WTC11 (cell line): Measurements from ENCODE around the gene LAP3. TPM values are rescaled to one million over a fixed set of nuclear protein-coding genes. Genes with fewer than 3 reads are reported as not detected.

ENCODE experiments used
- ATAC-seq: fragments of 200-7000 bp; cut with Tn5 transposase; 2 replicates; pipeline ENCODE4 v1.10.0; 2021; ENCODE audit warnings: mild to moderate bottlenecking, moderate library complexity
- CTCF ChIA-PET: fragments of 300-600 bp; sonication (Branson Sonifier 250); formaldehyde crosslinking; loops from one replicate; lab custom pipeline; 2021; ENCODE audit warnings: antibody characterized with exemption; lab: Charles Lee
- POLR2A ChIA-PET: fragments of 350-600 bp; sonication (Branson Sonifier 250); formaldehyde crosslinking; loops from one replicate; lab custom pipeline; 2021; ENCODE audit warnings: antibody characterized with exemption; lab: Charles Lee
- DNase-seq: peaks from one replicate; pipeline ENCODE4 v3.0.0; 2021; ENCODE audit warnings: low spot score
- H3K27ac Mint-ChIP-seq: 2 replicates; pipeline ENCODE4 v1.8.0; 2021; ENCODE audit warnings: mixed read lengths
- H3K27me3 Mint-ChIP-seq: 2 replicates; pipeline ENCODE4 v1.8.0; 2021; ENCODE audit warnings: low read depth, mild to moderate bottlenecking, moderate library complexity, mixed read lengths
- H3K36me3 Mint-ChIP-seq: 2 replicates; pipeline ENCODE4 v1.8.0; 2021; ENCODE audit warnings: mixed read lengths
- H3K4me1 Mint-ChIP-seq: 2 replicates; pipeline ENCODE4 v1.8.0; 2022; ENCODE audit warnings: mixed read lengths
- H3K4me3 Mint-ChIP-seq: 2 replicates; pipeline ENCODE4 v1.8.0; 2021; ENCODE audit warnings: mild to moderate bottlenecking, moderate library complexity, mixed read lengths
- H3K9me3 Mint-ChIP-seq: 2 replicates; pipeline ENCODE4 v1.8.0; 2021; ENCODE audit warnings: mixed read lengths
- CBFB ChIP-seq: sonication (generic); formaldehyde crosslinking; IDR thresholded peaks from 2 replicates; pipeline ENCODE4 v1.8.1; 2022; ENCODE audit warnings: mild to moderate bottlenecking, low read depth, missing genetic modification reagents
- CTCF ChIP-seq: fragments of 200-600 bp; IDR thresholded peaks from 2 replicates; pipeline ENCODE4 v1.8.0; 2022; ENCODE audit warnings: antibody characterized with exemption
- FOXJ3 ChIP-seq: sonication (generic); formaldehyde crosslinking; IDR thresholded peaks from 2 replicates; pipeline ENCODE4 v1.9.0; 2021; ENCODE audit warnings: missing genetic modification reagents, mild to moderate bottlenecking, borderline replicate concordance
- GTF2I ChIP-seq: fragments of 250-450 bp; sonication (Bioruptor Pico); conservative IDR thresholded peaks from 2 replicates; pipeline ENCODE4 v1.4.0; 2021; ENCODE audit warnings: mild to moderate bottlenecking
- HMGA2 ChIP-seq: fragments of 250-450 bp; sonication (Bioruptor Pico); IDR thresholded peaks from 2 replicates; pipeline ENCODE4 v1.4.0; 2021; ENCODE audit warnings: mild to moderate bottlenecking, moderate library complexity
- MAX ChIP-seq: sonication (generic); formaldehyde crosslinking; IDR thresholded peaks from 2 replicates; pipeline ENCODE4 v1.8.0; 2022; ENCODE audit warnings: mild to moderate bottlenecking, missing genetic modification reagents
- MYBL2 ChIP-seq: sonication (generic); formaldehyde crosslinking; IDR thresholded peaks from 2 replicates; pipeline ENCODE4 v1.8.1; 2023; ENCODE audit warnings: mild to moderate bottlenecking, moderate library complexity, missing genetic modification reagents
- NR3C1 ChIP-seq: sonication (generic); formaldehyde crosslinking; conservative IDR thresholded peaks from 2 replicates; pipeline ENCODE4 v1.8.1; 2023; ENCODE audit warnings: low read depth, mild to moderate bottlenecking, missing genetic modification reagents
- OVOL2 ChIP-seq: fragments of 250-450 bp; sonication (Bioruptor Pico); IDR thresholded peaks from 2 replicates; pipeline ENCODE4 v1.9.0; 2021; ENCODE audit warnings: mild to moderate bottlenecking, borderline replicate concordance
- RELA ChIP-seq: sonication (generic); formaldehyde crosslinking; IDR thresholded peaks from 2 replicates; pipeline ENCODE4 v1.8.1; 2022; ENCODE audit warnings: missing genetic modification reagents, mild to moderate bottlenecking, borderline replicate concordance
- STAT6 ChIP-seq: sonication (generic); formaldehyde crosslinking; conservative IDR thresholded peaks from 2 replicates; pipeline ENCODE4 v1.8.1; 2023; ENCODE audit warnings: mild to moderate bottlenecking, low read depth, missing genetic modification reagents, moderate library complexity
- ZBTB21 ChIP-seq: sonication (generic); formaldehyde crosslinking; IDR thresholded peaks from 2 replicates; pipeline ENCODE4 v1.8.1; 2023; ENCODE audit warnings: mild to moderate bottlenecking, missing genetic modification reagents, borderline replicate concordance
- ZNF219 ChIP-seq: sonication (generic); formaldehyde crosslinking; IDR thresholded peaks from 2 replicates; pipeline ENCODE4 v1.8.0; 2023; ENCODE audit warnings: missing genetic modification reagents, mild to moderate bottlenecking, borderline replicate concordance
- ZNF425 ChIP-seq: fragments of 250-450 bp; sonication (Bioruptor Pico); conservative IDR thresholded peaks from 2 replicates; pipeline ENCODE4 v1.9.0; 2021; ENCODE audit warnings: mild to moderate bottlenecking
- total RNA-seq: library from RNA; stranded (reverse); gene quantifications from 3 replicates; pipeline ENCODE4 v1.2.3, GENCODE V29; 2021
- TF ChIP-seq, protein P1 (sequence below): sonication (generic); formaldehyde crosslinking; IDR thresholded peaks from 2 replicates; pipeline ENCODE4 v1.8.0; 2023; ENCODE audit warnings: missing genetic modification reagents, mild to moderate bottlenecking, borderline replicate concordance

Gene LAP3
- total RNA-seq, 1 experiment from 2014 or later: 52.7 TPM

DNA sequence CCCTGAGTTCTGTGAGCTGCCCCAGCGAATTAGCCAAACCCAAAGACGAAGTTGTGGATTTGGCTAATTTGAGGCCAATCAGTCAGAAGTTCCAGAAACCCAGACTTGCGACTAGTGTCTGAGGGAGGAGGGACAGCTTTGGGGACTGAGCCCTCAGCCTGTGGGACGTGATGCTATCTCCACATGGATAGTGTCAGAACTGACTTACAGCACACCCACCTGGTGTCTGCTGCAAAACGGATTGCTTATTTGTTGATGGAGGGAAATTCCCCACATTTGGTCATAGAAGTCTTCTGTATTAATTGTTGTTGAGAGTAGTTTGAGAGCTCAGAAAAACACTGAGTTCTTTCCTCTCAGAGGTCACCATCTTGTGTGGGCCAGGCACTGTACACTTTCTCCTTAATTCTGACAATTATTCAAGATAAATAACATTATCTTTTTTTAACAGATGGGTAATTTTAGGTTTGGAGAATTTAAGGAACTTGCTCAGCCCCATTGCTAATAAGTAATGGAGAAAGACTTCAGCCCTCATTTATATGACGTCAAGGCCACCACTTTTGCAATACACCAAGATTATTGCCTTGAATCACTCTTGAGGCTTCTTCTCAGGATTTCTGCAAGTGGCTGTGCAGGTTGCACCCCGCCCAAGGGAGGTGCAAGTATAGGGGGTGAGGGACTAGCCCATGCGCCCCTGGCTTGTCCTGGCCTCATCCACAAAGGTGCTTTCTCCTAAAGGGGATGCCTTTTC, 45.3 kb upstream of the LAP3 start (continued):
- TF ChIP-seq STAT6 (CRISPR knock-in tag): no peak
- TF ChIP-seq CBFB (CRISPR knock-in tag): no peak
- TF ChIP-seq OVOL2 (CRISPR knock-in tag): no peak

DNA sequence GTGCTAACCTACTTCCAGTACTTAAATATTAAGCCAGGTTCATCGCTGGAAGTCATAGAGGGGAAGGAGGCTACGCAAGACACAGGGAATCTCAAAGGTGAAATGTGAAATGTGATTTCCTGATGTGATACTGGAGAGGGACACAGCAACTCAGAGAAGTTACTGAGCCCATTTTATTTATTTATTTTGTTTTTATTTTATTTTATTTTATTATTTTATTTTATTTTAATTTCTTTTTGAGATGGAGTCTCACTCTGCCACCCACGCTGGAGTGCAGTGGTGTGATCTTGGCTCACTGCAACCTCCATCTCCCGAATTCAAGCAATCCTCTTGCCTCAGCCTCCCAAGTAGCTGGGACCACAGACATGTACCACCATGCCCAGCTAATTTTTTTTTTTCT, 42.3 kb upstream of the LAP3 start:
- Mint-ChIP-seq H3K4me1 (no peaks in the 10 kb centered on the region), H3K27ac (no peak overlapping the region), H3K4me3 (no peak overlapping the region), H3K9me3 (peaks cover 11% of the 10 kb centered on the region), H3K27me3 (no peaks in the 10 kb centered on the region), H3K36me3 (no peaks in the 10 kb centered on the region)
- CTCF ChIA-PET: no interaction called here
- TF ChIP-seq HMGA2 (CRISPR knock-in tag) (peak; percentile 95), RELA (CRISPR knock-in tag) (no peak)
- DNase-seq (no peak), ATAC-seq (no peak)
- POLR2A ChIA-PET: no interaction called here

DNA sequence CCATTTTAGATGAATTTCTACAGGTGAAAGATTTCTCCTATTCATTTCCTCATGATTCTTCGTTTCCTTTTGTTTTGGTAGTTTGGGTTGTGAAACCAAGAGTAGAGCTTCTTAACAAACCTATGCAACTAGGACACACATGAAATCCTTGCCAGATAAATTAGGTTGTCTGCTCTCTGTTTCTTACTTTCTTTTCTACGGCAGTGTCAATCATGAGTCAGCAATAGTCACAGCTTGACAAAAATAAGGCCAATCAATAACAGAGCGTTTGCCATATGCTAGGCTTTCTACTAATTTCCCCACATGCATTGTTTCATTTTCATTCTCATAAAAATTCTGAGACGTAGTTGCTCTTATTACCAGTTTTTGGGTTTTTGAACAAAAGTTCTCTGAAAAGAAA, 41.8 kb upstream of the LAP3 start:
- no peak for DNase-seq
- TF ChIP-seq, protein P1, sequence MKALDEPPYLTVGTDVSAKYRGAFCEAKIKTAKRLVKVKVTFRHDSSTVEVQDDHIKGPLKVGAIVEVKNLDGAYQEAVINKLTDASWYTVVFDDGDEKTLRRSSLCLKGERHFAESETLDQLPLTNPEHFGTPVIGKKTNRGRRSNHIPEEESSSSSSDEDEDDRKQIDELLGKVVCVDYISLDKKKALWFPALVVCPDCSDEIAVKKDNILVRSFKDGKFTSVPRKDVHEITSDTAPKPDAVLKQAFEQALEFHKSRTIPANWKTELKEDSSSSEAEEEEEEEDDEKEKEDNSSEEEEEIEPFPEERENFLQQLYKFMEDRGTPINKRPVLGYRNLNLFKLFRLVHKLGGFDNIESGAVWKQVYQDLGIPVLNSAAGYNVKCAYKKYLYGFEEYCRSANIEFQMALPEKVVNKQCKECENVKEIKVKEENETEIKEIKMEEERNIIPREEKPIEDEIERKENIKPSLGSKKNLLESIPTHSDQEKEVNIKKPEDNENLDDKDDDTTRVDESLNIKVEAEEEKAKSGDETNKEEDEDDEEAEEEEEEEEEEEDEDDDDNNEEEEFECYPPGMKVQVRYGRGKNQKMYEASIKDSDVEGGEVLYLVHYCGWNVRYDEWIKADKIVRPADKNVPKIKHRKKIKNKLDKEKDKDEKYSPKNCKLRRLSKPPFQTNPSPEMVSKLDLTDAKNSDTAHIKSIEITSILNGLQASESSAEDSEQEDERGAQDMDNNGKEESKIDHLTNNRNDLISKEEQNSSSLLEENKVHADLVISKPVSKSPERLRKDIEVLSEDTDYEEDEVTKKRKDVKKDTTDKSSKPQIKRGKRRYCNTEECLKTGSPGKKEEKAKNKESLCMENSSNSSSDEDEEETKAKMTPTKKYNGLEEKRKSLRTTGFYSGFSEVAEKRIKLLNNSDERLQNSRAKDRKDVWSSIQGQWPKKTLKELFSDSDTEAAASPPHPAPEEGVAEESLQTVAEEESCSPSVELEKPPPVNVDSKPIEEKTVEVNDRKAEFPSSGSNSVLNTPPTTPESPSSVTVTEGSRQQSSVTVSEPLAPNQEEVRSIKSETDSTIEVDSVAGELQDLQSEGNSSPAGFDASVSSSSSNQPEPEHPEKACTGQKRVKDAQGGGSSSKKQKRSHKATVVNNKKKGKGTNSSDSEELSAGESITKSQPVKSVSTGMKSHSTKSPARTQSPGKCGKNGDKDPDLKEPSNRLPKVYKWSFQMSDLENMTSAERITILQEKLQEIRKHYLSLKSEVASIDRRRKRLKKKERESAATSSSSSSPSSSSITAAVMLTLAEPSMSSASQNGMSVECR (CRISPR knock-in tag): no peak
- TF ChIP-seq NR3C1 (CRISPR knock-in tag) (no peak), MAX (no peak), CTCF (no peak), MYBL2 (CRISPR knock-in tag) (no peak), FOXJ3 (no peak), ZBTB21 (no peak), STAT6 (CRISPR knock-in tag) (no peak), ZNF219 (no peak), ZNF425 (no peak), GTF2I (CRISPR knock-in tag) (no peak)
- no peak for ATAC-seq
- Mint-ChIP-seq H3K36me3 (no peaks in the 10 kb centered on the region), H3K9me3 (peaks cover 11% of the 10 kb centered on the region), H3K4me1 (no peaks in the 10 kb centered on the region), H3K4me3 (no peak overlapping the region), H3K27me3 (no peaks in the 10 kb centered on the region), H3K27ac (no peak overlapping the region)
- POLR2A ChIA-PET: no interaction called here
- CTCF ChIA-PET: interaction anchor here (0.9 kb wide), 1 partner anchor 25 kb away, joined by 3 read pairs; no protein-coding TSS in a partner anchor
